Osteocyte (in vitro differentiated cells): ENCODE results near the gene COL19A1. TPM values are rescaled to one million over a fixed set of nuclear protein-coding genes. Genes with fewer than 3 reads are reported as not detected.

Experiments used
- DNase-seq: peaks from one replicate; pipeline ENCODE4 v3.0.0; 2021; ENCODE audit warnings: mixed read lengths; ENCODE audit not compliant: unreplicated experiment; ENCODE audit errors: extremely low spot score
- H3K27ac Mint-ChIP-seq: one replicate; pipeline ENCODE4 v1.8.0; 2021; ENCODE audit warnings: mild to moderate bottlenecking, mixed read lengths; ENCODE audit not compliant: unreplicated experiment
- H3K27me3 Mint-ChIP-seq: one replicate; pipeline ENCODE4 v1.8.0; 2021; ENCODE audit warnings: mixed read lengths; ENCODE audit not compliant: unreplicated experiment
- H3K36me3 Mint-ChIP-seq: one replicate; pipeline ENCODE4 v1.8.0; 2021; ENCODE audit warnings: mixed read lengths; ENCODE audit not compliant: unreplicated experiment
- H3K4me1 Mint-ChIP-seq: one replicate; pipeline ENCODE4 v1.8.0; 2021; ENCODE audit warnings: mixed read lengths; ENCODE audit not compliant: unreplicated experiment
- H3K4me3 Mint-ChIP-seq: one replicate; pipeline ENCODE4 v1.8.0; 2021; ENCODE audit warnings: mild to moderate bottlenecking, moderate library complexity, mixed read lengths; ENCODE audit not compliant: unreplicated experiment
- H3K9me3 Mint-ChIP-seq: one replicate; pipeline ENCODE4 v1.8.0; 2021; ENCODE audit warnings: mixed read lengths; ENCODE audit not compliant: unreplicated experiment
- total RNA-seq: library from RNA; stranded (reverse); gene quantifications from 2 replicates; pipeline ENCODE4 v1.2.1, GENCODE V29; 2021
- TF ChIP-seq, protein P1 (sequence below): fragments of 200-600 bp; sonication (generic); IDR thresholded peaks from 2 replicates; pipeline ENCODE4 v1.5.0; 2021; ENCODE audit warnings: antibody characterized with exemption, mild to moderate bottlenecking, moderate library complexity

The COL19A1 gene
- total RNA-seq, 1 donor from 2014 or later = not detected

DNA sequence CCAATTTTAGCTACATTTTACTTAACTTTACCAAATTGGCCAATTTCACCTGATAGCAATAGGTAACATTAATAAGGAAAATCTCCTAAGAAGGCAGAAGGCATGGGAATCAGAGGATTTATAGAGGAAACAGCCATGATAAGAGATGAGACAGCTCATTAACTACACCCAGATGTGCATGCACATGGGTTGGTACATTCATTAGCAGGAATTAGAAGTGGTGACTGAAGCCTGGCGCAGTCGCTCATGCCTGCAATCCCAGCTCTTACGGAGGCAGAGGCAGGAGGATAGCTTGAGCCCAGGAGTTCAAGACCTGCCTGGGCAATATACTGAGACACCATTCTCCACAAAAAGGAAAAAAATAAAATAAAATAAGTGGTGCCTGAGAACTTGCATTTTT, 263.0 kb downstream of the COL19A1 start:
- Mint-ChIP-seq H3K9me3 (no peaks in the 10 kb centered on the region), H3K27ac (no peak overlapping the region), H3K36me3 (no peaks in the 10 kb centered on the region), H3K4me1 (peaks cover 7% of the 10 kb centered on the region), H3K27me3 (no peaks in the 10 kb centered on the region), H3K4me3 (no peak overlapping the region)
- DNase-seq = no peak
- TF ChIP-seq, protein P1, sequence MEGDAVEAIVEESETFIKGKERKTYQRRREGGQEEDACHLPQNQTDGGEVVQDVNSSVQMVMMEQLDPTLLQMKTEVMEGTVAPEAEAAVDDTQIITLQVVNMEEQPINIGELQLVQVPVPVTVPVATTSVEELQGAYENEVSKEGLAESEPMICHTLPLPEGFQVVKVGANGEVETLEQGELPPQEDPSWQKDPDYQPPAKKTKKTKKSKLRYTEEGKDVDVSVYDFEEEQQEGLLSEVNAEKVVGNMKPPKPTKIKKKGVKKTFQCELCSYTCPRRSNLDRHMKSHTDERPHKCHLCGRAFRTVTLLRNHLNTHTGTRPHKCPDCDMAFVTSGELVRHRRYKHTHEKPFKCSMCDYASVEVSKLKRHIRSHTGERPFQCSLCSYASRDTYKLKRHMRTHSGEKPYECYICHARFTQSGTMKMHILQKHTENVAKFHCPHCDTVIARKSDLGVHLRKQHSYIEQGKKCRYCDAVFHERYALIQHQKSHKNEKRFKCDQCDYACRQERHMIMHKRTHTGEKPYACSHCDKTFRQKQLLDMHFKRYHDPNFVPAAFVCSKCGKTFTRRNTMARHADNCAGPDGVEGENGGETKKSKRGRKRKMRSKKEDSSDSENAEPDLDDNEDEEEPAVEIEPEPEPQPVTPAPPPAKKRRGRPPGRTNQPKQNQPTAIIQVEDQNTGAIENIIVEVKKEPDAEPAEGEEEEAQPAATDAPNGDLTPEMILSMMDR = no peak

DNA sequence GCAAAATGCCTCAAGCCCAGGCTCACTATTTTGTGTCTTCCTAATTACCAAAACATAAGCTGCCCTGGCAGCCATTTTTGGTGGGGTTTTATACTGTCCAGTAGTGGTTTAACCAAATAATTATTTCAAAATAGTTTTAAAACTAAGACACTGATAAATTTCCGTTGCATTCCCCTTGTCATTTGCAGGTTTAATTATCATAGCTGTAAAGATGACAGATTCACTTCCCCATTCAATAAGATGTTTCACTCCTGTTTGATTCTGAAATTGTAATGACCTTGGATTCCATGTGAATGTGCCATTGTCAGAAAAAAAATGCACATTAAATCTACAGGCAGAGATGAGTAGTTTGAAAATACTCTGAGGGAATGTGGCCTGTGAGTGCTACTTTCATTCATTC, 264.5 kb downstream of the COL19A1 start:
- Mint-ChIP-seq H3K27me3 (no peaks in the 10 kb centered on the region), H3K4me1 (no peaks in the 10 kb centered on the region), H3K9me3 (no peaks in the 10 kb centered on the region), H3K4me3 (no peak overlapping the region), H3K27ac (no peak overlapping the region), H3K36me3 (no peaks in the 10 kb centered on the region)
- TF ChIP-seq, protein P1 = no peak
- no peak for DNase-seq

DNA sequence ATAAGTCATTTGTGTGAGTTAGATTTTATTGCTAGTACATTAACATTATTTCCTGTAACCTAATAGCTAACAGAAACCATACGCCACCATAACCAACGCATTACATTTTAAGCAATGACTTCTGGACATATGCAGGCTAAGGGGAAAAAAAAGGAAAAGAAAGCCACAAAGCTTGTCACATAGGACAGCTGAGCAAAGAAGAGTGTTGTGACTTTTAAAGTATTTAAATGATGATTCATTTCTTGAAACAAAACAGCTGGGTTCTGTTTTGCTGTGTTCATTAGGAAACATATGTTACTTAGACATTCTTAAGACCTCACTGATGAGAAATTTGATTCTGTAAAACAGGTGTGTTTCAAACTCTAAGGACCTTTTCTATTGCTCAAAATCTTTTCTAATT, 265.2 kb downstream of the COL19A1 start:
- H3K36me3 Mint-ChIP-seq = no peaks in the 10 kb centered on the region
- no peak overlapping the region for H3K4me3 Mint-ChIP-seq
- H3K4me1 Mint-ChIP-seq = no peaks in the 10 kb centered on the region
- no peak overlapping the region for H3K27ac Mint-ChIP-seq
- no peaks in the 10 kb centered on the region for H3K27me3 Mint-ChIP-seq
- H3K9me3 Mint-ChIP-seq = no peaks in the 10 kb centered on the region
- TF ChIP-seq, protein P1 = no peak
- no peak for DNase-seq

DNA sequence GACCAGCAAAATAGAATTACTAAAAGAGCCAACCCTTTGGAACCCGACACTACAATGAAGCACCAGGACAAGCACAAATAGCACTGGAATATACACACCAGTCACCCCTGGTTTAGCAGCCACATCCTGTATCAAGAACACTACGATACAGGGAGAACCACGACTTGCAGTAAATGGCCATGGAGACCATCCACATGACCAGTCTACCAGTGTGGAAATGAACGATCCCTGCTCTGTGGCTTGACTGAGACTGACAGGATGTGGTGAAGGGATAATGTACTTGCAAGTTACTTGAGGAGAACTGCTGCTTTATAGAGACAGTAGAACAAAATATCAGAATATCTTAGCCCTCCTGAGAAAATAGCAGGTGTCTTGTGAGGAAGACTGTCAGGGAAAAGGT, 266.9 kb downstream of the COL19A1 start:
- Mint-ChIP-seq H3K27ac (no peak overlapping the region), H3K9me3 (no peaks in the 10 kb centered on the region), H3K27me3 (peaks cover 7% of the 10 kb centered on the region), H3K4me3 (no peak overlapping the region), H3K4me1 (no peaks in the 10 kb centered on the region), H3K36me3 (no peaks in the 10 kb centered on the region)
- no peak for DNase-seq
- TF ChIP-seq, protein P1 = no peak

GRCh38 chr6:70134542-70134941, 268.2 kb downstream of the COL19A1 start:
- H3K36me3 Mint-ChIP-seq = no peaks in the 10 kb centered on the region
- no peak for DNase-seq
- TF ChIP-seq, protein P1 = no peak
- no peak overlapping the region for H3K27ac Mint-ChIP-seq
- no peaks in the 10 kb centered on the region for H3K4me1 Mint-ChIP-seq
- H3K9me3 Mint-ChIP-seq = no peaks in the 10 kb centered on the region
- no peak overlapping the region for H3K4me3 Mint-ChIP-seq
- peaks cover 10% of the 10 kb centered on the region for H3K27me3 Mint-ChIP-seq
